H9 (cell line): ENCODE results near the gene STK17B. TPM values are rescaled to one million over a fixed set of nuclear protein-coding genes. Genes with fewer than 3 reads are reported as not detected.

Source experiments
- DNase-seq: peaks from one replicate; pipeline ENCODE4 v3.0.0-alpha.2; 2017
- H2AFZ ChIP-seq: one replicate; pipeline ENCODE4 v1.6.1; 2013; ENCODE audit warnings: mild to moderate bottlenecking, low read length, control low read depth, moderate library complexity
- H2AK5ac ChIP-seq: 2 replicates; pipeline ENCODE4 v1.6.1; 2013; ENCODE audit warnings: low read length, control low read depth, mixed read lengths; ENCODE audit not compliant: insufficient read length
- H2BK120ac ChIP-seq: one replicate; pipeline ENCODE4 v1.6.1; 2013; ENCODE audit warnings: low read depth, mild to moderate bottlenecking, low read length, control low read depth, inconsistent platforms; ENCODE audit not compliant: poor library complexity, severe bottlenecking
- H2BK12ac ChIP-seq: 2 replicates; pipeline ENCODE4 v1.6.1; 2013; ENCODE audit warnings: low read length, control low read depth, mixed read lengths, low read depth; ENCODE audit not compliant: insufficient read length
- H2BK15ac ChIP-seq: 2 replicates; pipeline ENCODE4 v1.6.1; 2013; ENCODE audit warnings: low read depth, low read length, control low read depth
- H2BK20ac ChIP-seq: one replicate; pipeline ENCODE4 v1.6.1; 2013; ENCODE audit warnings: low read depth, mild to moderate bottlenecking, low read length, control low read depth, inconsistent platforms; ENCODE audit not compliant: poor library complexity, severe bottlenecking
- H2BK5ac ChIP-seq: 2 replicates; pipeline ENCODE4 v1.6.1; 2013; ENCODE audit warnings: low read length, control low read depth, mixed read lengths; ENCODE audit not compliant: insufficient read length
- H3K14ac ChIP-seq: 2 replicates; pipeline ENCODE4 v1.6.1; 2013; ENCODE audit warnings: low read length, control low read depth; ENCODE audit not compliant: insufficient read depth
- H3K18ac ChIP-seq: 2 replicates; pipeline ENCODE4 v1.6.1; 2013; ENCODE audit warnings: low read depth, mild to moderate bottlenecking, mixed read lengths, low read length, control low read depth; ENCODE audit not compliant: insufficient read length
- H3K23ac ChIP-seq: 2 replicates; pipeline ENCODE4 v1.6.1; 2013; ENCODE audit warnings: low read length, control low read depth, mixed read lengths, low read depth; ENCODE audit not compliant: insufficient read length
- H3K23me2 ChIP-seq: 2 replicates; pipeline ENCODE4 v1.6.1; 2013; ENCODE audit warnings: low read depth, mild to moderate bottlenecking, mixed read lengths, low read length, control low read depth; ENCODE audit not compliant: insufficient read length, poor library complexity, severe bottlenecking
- H3K27ac ChIP-seq: 2 replicates; pipeline ENCODE4 v1.5.1; 2013; ENCODE audit warnings: low read length, control low read depth, mixed read lengths, low read depth; ENCODE audit not compliant: insufficient read length
- H3K27me3 ChIP-seq: 2 replicates; pipeline ENCODE4 v1.6.1; 2013; ENCODE audit warnings: low read length, control low read depth, inconsistent platforms; ENCODE audit not compliant: insufficient read depth
- H3K4ac ChIP-seq: 2 replicates; pipeline ENCODE4 v1.6.1; 2013; ENCODE audit warnings: low read depth, mild to moderate bottlenecking, control low read depth, inconsistent platforms, low read length, moderate library complexity
- H3K4me1 ChIP-seq: 2 replicates; pipeline ENCODE4 v1.6.1; 2013; ENCODE audit warnings: low read length, control low read depth, inconsistent platforms; ENCODE audit not compliant: insufficient read depth
- H3K4me2 ChIP-seq: 2 replicates; pipeline ENCODE4 v1.6.1; 2013; ENCODE audit warnings: low read length, control low read depth, mixed read lengths; ENCODE audit not compliant: insufficient read length, insufficient read depth
- H3K56ac ChIP-seq: 2 replicates; pipeline ENCODE4 v1.6.1; 2013; ENCODE audit warnings: low read depth, mild to moderate bottlenecking, mixed read lengths, low read length, control low read depth; ENCODE audit not compliant: insufficient read length
- H3K79me1 ChIP-seq: 2 replicates; pipeline ENCODE4 v1.6.1; 2013; ENCODE audit warnings: low read depth, mild to moderate bottlenecking, moderate library complexity, low read length, control low read depth, inconsistent platforms; ENCODE audit not compliant: insufficient read depth, poor library complexity, severe bottlenecking
- H3K79me2 ChIP-seq: 2 replicates; pipeline ENCODE4 v1.6.1; 2013; ENCODE audit warnings: low read length, control low read depth, inconsistent platforms; ENCODE audit not compliant: insufficient read depth
- H3K9ac ChIP-seq: 2 replicates; pipeline ENCODE4 v1.6.1; 2013; ENCODE audit warnings: low read length, control low read depth, mixed read lengths; ENCODE audit not compliant: insufficient read length; ENCODE audit errors: extremely low read depth
- H3K9me3 ChIP-seq: one replicate; pipeline ENCODE4 v1.6.1; 2013; ENCODE audit warnings: low read depth, low read length, inconsistent platforms; ENCODE audit not compliant: control insufficient read depth
- H3T11ph ChIP-seq: one replicate; pipeline ENCODE4 v1.6.1; 2013; ENCODE audit warnings: mild to moderate bottlenecking, low read length, control low read depth, inconsistent platforms
- H4K20me1 ChIP-seq: one replicate; pipeline ENCODE4 v1.6.1; 2013; ENCODE audit not compliant: control insufficient read depth, insufficient read length, insufficient read depth
- H4K5ac ChIP-seq: 2 replicates; pipeline ENCODE4 v1.6.1; 2013; ENCODE audit warnings: low read depth, mild to moderate bottlenecking, mixed read lengths, low read length, control low read depth; ENCODE audit not compliant: insufficient read length
- H4K8ac ChIP-seq: replicated peaks from 2 replicates; pipeline ENCODE4 v1.6.1; 2013; ENCODE audit warnings: low read length, control low read depth, mixed read lengths, low read depth; ENCODE audit not compliant: insufficient read length
- H4K91ac ChIP-seq: 2 replicates; pipeline ENCODE4 v1.6.1; 2013; ENCODE audit warnings: low read depth, mild to moderate bottlenecking, moderate library complexity, mixed read lengths, low read length, control low read depth; ENCODE audit not compliant: insufficient read length
- H3K27ac Mint-ChIP-seq, 3 experiments: 2 replicates in 2 of 3; 3 replicates in 1 of 3; pipeline ENCODE4 v1.8.0; 2020 to 2021; ENCODE audit warnings: mixed read lengths in 3 of 3, mild to moderate bottlenecking in 1 of 3, moderate library complexity in 1 of 3
- H3K27me3 Mint-ChIP-seq: 2 replicates; pipeline ENCODE4 v1.8.0; 2021; ENCODE audit warnings: low read depth, mild to moderate bottlenecking, moderate library complexity, mixed read lengths
- H3K36me3 Mint-ChIP-seq, 3 experiments: 2 replicates in 2 of 3; 3 replicates in 1 of 3; pipeline ENCODE4 v1.8.0; 2020 to 2021; ENCODE audit warnings: low read depth in 3 of 3, mixed read lengths in 3 of 3; ENCODE audit not compliant: insufficient read depth in 1 of 3
- H3K4me1 Mint-ChIP-seq, 2 experiments: 2 replicates each; pipeline ENCODE4 v1.8.0; 2020; ENCODE audit warnings: mixed read lengths in 2 of 2
- H3K4me3 Mint-ChIP-seq, 2 experiments: 2 replicates in 1 of 2; 3 replicates in 1 of 2; pipeline ENCODE4 v1.8.0; 2020 to 2021; ENCODE audit warnings: mild to moderate bottlenecking in 2 of 2, mixed read lengths in 2 of 2, moderate library complexity in 1 of 2
- H3K9me3 Mint-ChIP-seq, 2 experiments: 2 replicates in 1 of 2; 3 replicates in 1 of 2; pipeline ENCODE4 v1.8.0; 2020; ENCODE audit warnings: mild to moderate bottlenecking in 2 of 2, mixed read lengths in 2 of 2, moderate library complexity in 1 of 2
- WGBS: extraction: QIAGEN DNeasy Blood & Tissue Kit; methylation state at CpG from one replicate; pipeline ENCODE4 v1.1.7; 2013; ENCODE audit warnings: missing lambda C conversion rate, low lambda C conversion rate, mixed read lengths; ENCODE audit not compliant: insufficient read length; ENCODE audit errors: extremely low coverage; 5-methylcytosine and 5-hydroxymethylcytosine counted together
- total RNA-seq: library from RNA; stranded (reverse); gene quantifications from 2 replicates; pipeline ENCODE4 v1.2.1, GENCODE V29; 2021
- TF ChIP-seq, protein P1 (sequence below): fragments of 200-600 bp; sonication (generic); conservative IDR thresholded peaks from 3 replicates; pipeline ENCODE4 v1.8.0; 2021; ENCODE audit warnings: antibody characterized with exemption, mild to moderate bottlenecking

The STK17B gene
- total RNA-seq, 1 experiment from 2014 or later, result 6.1 TPM

DNA sequence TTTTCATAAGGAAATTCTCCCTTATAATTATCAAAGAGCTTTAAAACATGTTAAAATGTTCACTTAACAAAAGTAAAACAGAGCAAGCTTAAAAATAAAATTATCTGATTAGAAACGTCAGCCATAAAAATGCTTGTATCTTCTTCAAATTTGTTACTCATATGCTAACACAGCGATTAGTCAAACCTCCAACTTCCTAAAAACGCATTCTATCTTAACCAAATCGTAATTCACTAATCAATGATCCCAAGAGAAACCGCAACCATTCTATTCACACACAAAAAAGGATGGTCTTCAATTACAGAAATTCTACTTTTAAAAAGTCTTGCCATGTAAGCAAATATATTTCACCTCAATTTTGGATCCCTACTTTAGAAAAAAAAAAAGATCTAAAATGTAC, 1.9 kb downstream of the STK17B start:
- no peak overlapping the region for H3K27ac ChIP-seq
- H4K91ac ChIP-seq, result no peak overlapping the region
- no peak overlapping the region for H3K14ac ChIP-seq
- H3K79me1 ChIP-seq, result no peaks in the 10 kb centered on the region
- Mint-ChIP-seq H3K4me3 (peak overlapping the region in 1 of 2 experiments; percentile 93; a peak in 3 of 5 replicates), H3K9me3 (no peaks in the 10 kb centered on the region), H3K27me3 (peaks cover 23% of the 10 kb centered on the region), H3K27ac (no peak overlapping the region), H3K36me3 (no peaks in the 10 kb centered on the region), H3K4me1 (peaks cover 43 to 54% of the 10 kb centered on the region in 2 experiments)
- TF ChIP-seq, protein P1, sequence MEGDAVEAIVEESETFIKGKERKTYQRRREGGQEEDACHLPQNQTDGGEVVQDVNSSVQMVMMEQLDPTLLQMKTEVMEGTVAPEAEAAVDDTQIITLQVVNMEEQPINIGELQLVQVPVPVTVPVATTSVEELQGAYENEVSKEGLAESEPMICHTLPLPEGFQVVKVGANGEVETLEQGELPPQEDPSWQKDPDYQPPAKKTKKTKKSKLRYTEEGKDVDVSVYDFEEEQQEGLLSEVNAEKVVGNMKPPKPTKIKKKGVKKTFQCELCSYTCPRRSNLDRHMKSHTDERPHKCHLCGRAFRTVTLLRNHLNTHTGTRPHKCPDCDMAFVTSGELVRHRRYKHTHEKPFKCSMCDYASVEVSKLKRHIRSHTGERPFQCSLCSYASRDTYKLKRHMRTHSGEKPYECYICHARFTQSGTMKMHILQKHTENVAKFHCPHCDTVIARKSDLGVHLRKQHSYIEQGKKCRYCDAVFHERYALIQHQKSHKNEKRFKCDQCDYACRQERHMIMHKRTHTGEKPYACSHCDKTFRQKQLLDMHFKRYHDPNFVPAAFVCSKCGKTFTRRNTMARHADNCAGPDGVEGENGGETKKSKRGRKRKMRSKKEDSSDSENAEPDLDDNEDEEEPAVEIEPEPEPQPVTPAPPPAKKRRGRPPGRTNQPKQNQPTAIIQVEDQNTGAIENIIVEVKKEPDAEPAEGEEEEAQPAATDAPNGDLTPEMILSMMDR, result no peak
- no peak overlapping the region for H2BK15ac ChIP-seq
- H2BK20ac ChIP-seq, result no peak overlapping the region
- no peaks in the 10 kb centered on the region for H3K27me3 ChIP-seq
- no peak for DNase-seq
- 100% methylated on average over 4 of the region's 5 CpGs for WGBS
- peaks cover 1% of the 10 kb centered on the region; the same call in 1 of the 2 replicates for H3K79me2 ChIP-seq
- no peak overlapping the region for H3K23ac ChIP-seq
- H3K4me2 ChIP-seq, result no peak overlapping the region
- H3T11ph ChIP-seq, result no peak overlapping the region
- H4K5ac ChIP-seq, result no peak overlapping the region
- H3K4ac ChIP-seq, result no peak overlapping the region
- H3K23me2 ChIP-seq, result peaks cover 11% of the 10 kb centered on the region
- H2BK12ac ChIP-seq, result no peak overlapping the region
- H3K4me1 ChIP-seq, result peaks cover 5% of the 10 kb centered on the region; the same call in 1 of the 2 replicates
- no peak overlapping the region for H3K56ac ChIP-seq
- H3K9me3 ChIP-seq, result no peaks in the 10 kb centered on the region
- no peak overlapping the region for H3K18ac ChIP-seq
- no peak overlapping the region for H2BK120ac ChIP-seq
- no peak overlapping the region for H3K9ac ChIP-seq
- H4K20me1 ChIP-seq, result no peaks in the 10 kb centered on the region
- no peak overlapping the region for H2AFZ ChIP-seq
- no peak overlapping the region for H4K8ac ChIP-seq
- no peak overlapping the region for H2BK5ac ChIP-seq
- no peak overlapping the region for H2AK5ac ChIP-seq
